ENCODE data around the gene C1orf115. TPM values are rescaled to one million over a fixed set of nuclear protein-coding genes. Genes with fewer than 3 reads are reported as not detected.

C1orf115 gene
- total and polyA plus RNA-seq, 9 of the 15 experiments (the other 6 are each of a cell fraction or from before 2014, with no cell fraction given): not detected

- no peaks in the 10 kb centered on the region for H4K20me1 ChIP-seq (replicated peaks; ENCODE audit: control insufficient read depth, insufficient read depth, low read length)
- H3K9me1 ChIP-seq (ENCODE audit: control insufficient read depth, insufficient read depth, low read length): no peaks in the 10 kb centered on the region
- TF ChIP-seq USF2 (CRISPR knock-in tag; IDR thresholded peaks at IDR 0.05) (no peak), TRIM25 (IDR thresholded peaks at IDR 0.05; ENCODE audit: borderline replicate concordance) (no peak), ELK3 (CRISPR knock-in tag; IDR thresholded peaks at IDR 0.05) (no peak), RB1 (IDR thresholded peaks at IDR 0.05; ENCODE audit: low read depth) (no peak), NCOA1 (IDR thresholded peaks at IDR 0.05; ENCODE audit: low read depth) (no peak), EWSR1 (IDR thresholded peaks at IDR 0.05; ENCODE audit: borderline replicate concordance, low read depth, partially characterized antibody) (no peak)
- H3K9me3 ChIP-seq (replicated peaks; ENCODE audit: control insufficient read depth, insufficient read depth, low read depth, low read length): no peaks in the 10 kb centered on the region
- no peak overlapping the region for H3K4me2 ChIP-seq (ENCODE audit: insufficient read depth, low read length)
- DNase-seq (ENCODE audit: extremely low read depth in 1 of 4, low spot score in 3 of 4) (no peak), FAIRE-seq (no peak), ATAC-seq (no peak)
- in situ Hi-C loops (cut with MboI): no loop called here
- peaks cover 0 to 8% of the 10 kb centered on the region in 2 experiments; a peak in 2 of 5 replicates for H3K4me1 ChIP-seq (replicated peaks in 1 of 2; ENCODE audit: control insufficient read depth in 2 of 2, insufficient read depth in 2 of 2, low read length in 2 of 2)
- H3K79me2 ChIP-seq (ENCODE audit: control insufficient read depth, insufficient read depth, low read length): no peaks in the 10 kb centered on the region
- intact Hi-C loops (cut with micrococcal nuclease): no loop called here
- no peak overlapping the region for H3K9ac ChIP-seq (ENCODE audit: insufficient read depth in 1 of 2, low read depth in 2 of 2, low read length in 2 of 2)
- no peak overlapping the region for H3K27ac ChIP-seq (ENCODE audit: extremely low read depth, low read depth, low read length)
- POLR2A ChIA-PET: interaction anchor here (0.6 to 1.4 kb wide), 3 partner anchors 14 to 1159 kb away, joined by 3 to 4 read pairs (median 3); no protein-coding TSS in a partner anchor
- H3K36me3 ChIP-seq (ENCODE audit: control insufficient read depth, insufficient read depth, low read length): no peaks in the 10 kb centered on the region
- 0% methylated on average over 3 of the region's 3 CpGs for WGBS (ENCODE audit: insufficient coverage, low coverage, missing lambda C conversion rate)
- no peak overlapping the region for H2AFZ ChIP-seq (ENCODE audit: low read depth, low read length)
- CTCF ChIA-PET (ENCODE audit: low intra/inter-chr PET ratio): no interaction called here
- H3K4me3 ChIP-seq: no peak overlapping the region
- H3K27me3 ChIP-seq (ENCODE audit: control insufficient read depth in 2 of 2, insufficient read depth in 2 of 2, low read length in 2 of 2): peaks cover 17 to 39% of the 10 kb centered on the region in 2 experiments
- BruUV-seq (replicated peaks): no TSS peak
These were observed 56.7 kb downstream of the C1orf115 start for GRCh38 chr1:220746851-220747250.
